GM10847 (cell line): ENCODE measurements around the gene YTHDF2.

Source experiments
- POLR2A ChIP-seq: IDR thresholded peaks from 2 replicates; pipeline ENCODE4 v1.6.1; 2011; ENCODE audit not compliant: insufficient read length; ENCODE audit errors: extremely low read depth

YTHDF2 gene

DNA sequence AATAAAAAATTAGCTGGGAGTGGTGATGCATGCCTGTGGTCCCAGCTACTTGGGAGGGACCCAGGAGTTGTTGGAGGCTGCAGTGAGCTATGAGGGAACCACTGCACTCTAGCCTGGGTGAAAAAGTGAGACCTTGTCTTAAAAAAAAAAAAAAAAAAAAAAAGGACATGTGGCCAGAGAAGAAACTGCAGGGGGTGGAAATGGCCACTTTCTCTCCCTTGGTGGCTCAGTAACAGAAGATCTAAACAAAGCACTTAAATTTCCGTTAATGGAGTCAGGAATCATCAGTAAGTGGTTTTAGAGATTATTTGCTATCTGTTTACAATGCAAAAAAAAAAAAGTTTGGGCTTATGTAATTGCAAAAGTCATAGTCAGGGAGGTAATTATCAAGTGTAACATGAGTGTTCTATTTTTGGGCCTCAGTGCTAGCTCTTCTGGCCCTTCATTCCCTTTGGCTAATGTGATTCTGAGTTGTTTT, 55.9 kb downstream of the YTHDF2 start:
- TF ChIP-seq POLR2A: no peak

DNA sequence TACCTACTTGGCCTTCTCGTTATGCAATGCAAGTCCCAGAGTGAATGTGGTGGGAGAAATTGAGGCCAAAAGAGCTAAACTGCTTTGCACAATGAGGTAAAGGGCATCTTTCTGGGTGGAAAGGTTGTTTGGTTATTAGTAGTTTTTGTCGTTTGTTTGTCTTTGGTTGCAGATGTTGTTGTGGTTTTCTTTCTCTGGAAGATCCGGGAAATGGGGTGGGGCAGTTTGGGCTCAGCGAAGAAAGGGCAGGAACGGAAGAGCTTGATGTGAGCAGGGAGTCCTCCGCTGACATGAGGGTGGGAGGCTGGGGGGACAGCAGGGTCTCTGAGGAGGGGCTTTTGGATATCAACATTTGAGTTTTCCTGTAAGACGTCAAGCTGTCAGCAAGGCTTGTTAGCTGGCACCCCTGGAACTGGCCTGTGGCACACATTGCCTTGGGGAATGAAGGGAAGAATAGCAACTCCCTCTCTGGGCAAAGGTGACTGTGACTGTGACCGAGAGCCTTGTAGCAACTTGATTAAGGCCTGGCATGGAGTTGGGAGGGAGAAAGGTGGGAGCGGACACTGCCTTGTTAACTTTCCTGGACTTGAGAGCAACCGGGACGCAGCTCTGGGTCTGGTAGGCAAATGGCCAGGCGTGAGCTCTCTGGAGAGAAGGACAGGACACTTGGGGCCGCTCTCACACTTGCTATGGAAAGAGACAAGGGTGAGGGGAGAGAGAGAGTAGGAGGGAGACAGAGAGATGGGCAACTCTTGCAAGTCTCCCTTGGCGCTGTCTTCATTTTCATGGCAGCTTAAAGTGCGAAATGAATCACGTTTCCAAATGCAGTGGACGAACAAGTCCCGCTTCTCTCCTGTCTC, 59.8 kb downstream of the YTHDF2 start:
- no peak for TF ChIP-seq POLR2A

DNA sequence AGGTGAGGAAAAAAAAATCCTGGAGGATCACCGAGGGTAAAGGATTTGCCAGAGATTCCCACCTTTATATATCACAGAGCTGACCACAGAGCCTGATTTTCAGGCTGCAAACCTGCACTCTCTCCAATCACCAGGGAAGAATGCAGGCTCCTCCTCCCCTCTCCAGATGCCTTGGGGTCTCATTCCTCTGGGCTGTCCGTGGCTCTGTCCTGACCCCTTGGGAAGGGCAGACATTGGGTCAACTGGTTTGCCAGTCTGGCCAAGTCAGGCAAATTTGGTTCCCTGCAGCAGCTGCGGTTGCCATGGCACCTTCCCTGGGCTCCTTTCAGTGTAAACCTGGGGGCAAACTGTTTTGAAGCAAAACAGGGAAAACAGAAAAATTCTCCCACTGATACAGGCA, 63.6 kb downstream of the YTHDF2 start:
- TF ChIP-seq POLR2A: no peak

DNA sequence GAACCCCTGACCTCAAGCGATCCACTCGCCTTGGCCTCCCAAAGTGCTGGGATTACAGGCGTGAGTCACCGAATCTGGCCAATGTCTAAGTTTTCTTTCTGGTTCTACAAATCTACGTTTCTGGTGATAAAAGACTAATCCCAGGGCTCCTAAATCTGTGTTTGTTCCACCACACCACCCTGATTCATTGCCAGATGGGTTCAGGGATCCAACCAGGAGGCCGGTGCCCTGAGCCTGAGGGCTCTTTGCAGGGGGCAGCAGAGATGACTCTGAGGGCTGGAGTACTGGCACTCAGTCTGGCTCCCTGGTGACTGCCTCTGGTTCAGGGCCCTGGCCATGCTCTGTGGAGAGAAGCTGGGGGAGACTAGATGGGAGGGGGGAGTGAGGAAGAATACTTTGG, 64.7 kb downstream of the YTHDF2 start:
- no peak for TF ChIP-seq POLR2A

DNA sequence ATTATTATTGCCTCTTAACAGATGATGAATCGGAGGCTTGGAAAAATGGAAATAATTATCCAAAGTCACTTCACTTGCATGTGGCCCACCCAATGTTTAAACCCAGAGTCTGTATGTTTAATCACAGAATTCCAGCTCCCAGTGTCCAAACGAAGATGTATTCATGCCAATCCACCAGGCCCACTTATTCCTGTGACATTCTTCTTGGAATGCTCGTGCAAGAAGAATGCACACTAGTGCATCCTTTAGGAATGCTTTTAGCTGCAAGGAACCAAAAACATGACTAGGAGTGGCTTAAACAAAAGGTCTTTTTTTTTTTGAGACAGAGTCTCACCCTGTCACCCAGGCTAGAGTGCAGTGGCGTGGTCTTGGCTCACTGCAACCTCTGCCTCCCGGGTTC, 66.3 kb downstream of the YTHDF2 start:
- TF ChIP-seq POLR2A: no peak

DNA sequence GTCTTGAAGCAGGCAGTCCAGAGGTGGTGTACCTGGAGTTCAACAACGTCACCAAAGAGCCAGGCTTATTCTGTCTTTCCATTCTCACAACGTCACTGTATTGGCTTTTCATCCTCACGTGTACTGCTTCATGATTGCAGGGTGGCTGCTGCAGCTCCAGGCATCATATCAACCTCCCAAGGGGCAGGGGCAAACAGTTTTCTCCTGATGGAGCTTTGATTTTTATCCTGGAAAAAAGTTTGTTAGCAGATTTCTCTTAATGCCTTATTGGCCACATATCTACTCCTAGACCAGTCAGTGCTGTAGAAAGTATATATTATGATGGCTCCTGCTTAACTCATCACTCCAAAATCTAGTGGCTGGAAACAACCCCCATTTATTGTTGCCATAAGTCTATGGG, 66.9 kb downstream of the YTHDF2 start:
- no peak for TF ChIP-seq POLR2A

DNA sequence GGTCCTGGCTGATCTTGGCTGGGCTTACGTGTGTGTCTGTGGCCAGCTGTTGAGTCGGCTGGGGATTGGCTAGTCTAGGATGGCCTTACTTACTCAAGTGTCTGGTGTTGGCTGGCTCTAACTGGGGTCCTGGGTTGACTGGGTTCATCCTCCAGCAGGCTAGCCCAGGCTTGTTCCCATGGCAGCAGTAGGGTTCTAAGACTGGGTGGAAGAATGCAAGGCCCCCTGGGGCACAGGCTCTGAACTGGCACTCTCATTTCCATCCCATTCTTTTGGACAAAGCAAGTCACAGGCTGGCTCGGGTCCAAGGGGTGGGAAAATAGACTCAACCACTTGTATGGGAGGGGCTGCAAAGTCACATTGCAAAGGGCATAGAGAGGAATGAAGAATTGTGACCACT, 67.3 kb downstream of the YTHDF2 start:
- TF ChIP-seq POLR2A: no peak

DNA sequence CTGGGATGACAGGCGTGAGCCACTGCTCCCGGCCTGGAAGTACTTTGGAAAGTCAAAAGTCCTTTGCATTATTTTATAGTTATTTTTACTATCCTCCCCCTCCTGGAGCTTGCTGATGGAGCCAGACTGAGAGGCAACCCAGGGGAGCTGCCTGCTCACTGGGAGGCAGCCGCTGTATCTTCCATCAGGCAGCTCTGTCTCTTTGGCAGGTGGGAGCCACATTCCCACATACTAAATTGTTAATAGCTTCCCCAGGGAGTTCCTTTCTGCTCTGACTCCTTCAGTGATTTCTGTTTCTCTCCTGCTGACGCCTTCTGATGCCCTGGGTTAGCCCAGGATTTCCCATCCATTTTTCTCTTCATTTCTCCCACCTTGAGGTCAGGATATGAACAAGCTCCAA, 70.3 kb downstream of the YTHDF2 start:
- TF ChIP-seq POLR2A: no peak

DNA sequence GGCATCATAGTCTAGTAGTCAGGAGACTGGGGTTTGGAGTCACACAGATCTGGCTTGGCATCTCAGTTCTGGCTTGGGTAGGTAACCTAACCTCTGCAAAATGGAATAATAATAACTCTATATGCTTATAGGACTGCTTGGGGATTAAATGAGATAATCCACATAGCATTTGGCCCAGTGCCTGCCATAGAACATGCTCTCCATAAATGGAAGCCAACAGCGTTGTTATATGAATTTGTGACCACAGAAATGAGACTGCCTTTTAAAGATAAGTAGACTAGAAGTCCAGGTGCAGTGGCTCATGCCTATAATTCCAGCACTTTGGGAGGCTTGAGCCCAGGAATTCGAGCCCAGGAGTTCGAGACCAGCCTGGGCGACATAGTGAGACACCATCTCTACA, 71.2 kb downstream of the YTHDF2 start:
- no peak for TF ChIP-seq POLR2A

DNA sequence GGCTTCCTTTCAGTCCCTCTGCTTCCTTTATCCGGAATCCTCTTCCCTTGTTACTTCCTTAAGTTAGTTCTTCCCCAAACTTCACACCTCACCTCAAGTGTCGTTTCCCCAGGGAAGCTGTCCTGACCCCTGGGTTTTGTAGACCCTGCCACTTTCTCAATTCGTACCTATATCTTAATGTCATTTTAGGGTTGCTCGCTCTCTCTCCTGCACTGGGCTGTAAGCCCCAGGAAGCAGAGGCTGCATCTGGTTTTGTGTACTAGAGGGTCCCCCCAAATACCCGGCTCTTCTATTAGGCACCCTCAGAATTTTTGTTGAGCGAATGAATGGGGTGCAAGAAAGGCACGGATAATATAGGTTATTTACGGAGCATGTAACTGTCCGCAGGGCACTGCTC, 74.6 kb downstream of the YTHDF2 start:
- TF ChIP-seq POLR2A: no peak

DNA sequence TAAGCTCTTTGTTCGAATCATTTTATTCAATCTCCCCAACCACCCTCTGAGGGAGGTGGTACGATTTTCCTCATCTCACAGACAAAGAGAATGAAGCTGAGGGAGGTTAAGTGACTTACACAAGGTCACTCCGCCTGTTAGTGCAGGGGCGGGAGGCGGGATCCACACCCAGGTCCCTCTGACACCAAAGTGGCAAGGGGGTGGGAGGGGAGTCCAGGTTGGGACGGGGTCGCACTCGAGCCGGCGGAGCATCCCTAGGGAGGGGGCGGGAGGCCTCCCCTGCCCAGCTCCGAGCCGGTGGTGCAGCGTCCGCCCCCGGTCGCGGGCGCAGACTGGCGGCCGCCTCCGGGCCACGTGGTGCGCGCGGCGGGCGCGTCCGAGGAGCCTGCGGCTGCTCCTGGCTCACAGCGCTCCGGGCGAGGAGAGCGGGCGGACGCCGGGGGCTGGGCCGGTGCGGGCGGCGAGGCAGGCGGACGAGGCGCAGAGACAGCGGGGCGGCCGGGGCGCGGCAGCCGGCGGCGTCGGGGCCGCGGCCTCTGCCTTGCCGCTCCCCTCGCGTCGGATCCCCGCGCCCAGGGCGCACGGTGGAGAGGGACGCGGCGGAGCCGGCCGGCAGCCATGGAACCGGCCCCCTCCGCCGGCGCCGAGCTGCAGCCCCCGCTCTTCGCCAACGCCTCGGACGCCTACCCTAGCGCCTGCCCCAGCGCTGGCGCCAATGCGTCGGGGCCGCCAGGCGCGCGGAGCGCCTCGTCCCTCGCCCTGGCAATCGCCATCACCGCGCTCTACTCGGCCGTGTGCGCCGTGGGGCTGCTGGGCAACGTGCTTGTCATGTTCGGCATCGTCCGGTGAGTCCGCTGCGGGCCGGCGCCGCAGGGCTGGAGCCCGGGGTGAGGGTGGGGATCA, 75.3 kb downstream of the YTHDF2 start, which contains the start of gene OPRD1:
TSS of gene OPRD1 (plus strand) at position 405 of the 903 bp plus-strand sequence. CDS start at position 619, 214 bp downstream.
- no peak for TF ChIP-seq POLR2A

DNA sequence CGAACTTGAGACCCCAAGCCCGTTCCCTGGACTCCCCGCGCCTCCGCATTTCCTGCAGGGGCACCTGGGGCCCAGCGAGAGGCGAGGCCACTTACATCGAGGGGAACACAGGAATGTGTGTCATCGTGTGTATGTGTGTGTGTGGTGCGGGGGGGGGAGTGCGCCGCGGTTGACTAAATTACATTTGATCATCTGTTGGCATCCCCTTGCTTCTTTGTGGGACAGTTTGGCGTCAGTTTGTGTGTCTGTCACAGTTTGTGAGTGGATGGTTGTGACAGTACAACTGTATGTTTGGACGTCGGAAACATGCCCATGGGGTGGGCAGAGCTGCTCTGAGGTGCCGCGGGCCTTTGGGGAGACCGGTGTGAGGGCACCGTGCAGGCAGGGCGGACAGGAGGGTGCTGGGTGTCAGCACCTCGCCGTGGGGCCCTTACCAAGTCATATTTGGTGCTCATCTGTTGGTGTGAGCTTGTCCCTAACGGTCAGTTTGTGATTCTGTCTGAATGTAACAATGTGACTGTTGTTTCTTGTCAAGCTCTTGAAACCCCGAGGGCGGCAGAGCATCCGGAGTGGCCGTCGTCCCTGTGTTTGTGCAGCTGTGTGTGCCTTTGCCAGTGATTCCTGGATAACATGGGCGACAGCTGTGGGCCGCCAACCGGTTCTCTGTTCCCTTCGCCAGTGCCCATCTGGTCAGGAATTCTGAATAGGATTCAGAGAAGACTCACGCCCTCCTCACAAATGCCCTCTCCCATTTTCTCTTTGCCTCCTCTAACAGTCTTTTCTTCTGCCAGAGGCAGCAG, 76.1 kb downstream of the YTHDF2 start:
- no peak for TF ChIP-seq POLR2A

DNA sequence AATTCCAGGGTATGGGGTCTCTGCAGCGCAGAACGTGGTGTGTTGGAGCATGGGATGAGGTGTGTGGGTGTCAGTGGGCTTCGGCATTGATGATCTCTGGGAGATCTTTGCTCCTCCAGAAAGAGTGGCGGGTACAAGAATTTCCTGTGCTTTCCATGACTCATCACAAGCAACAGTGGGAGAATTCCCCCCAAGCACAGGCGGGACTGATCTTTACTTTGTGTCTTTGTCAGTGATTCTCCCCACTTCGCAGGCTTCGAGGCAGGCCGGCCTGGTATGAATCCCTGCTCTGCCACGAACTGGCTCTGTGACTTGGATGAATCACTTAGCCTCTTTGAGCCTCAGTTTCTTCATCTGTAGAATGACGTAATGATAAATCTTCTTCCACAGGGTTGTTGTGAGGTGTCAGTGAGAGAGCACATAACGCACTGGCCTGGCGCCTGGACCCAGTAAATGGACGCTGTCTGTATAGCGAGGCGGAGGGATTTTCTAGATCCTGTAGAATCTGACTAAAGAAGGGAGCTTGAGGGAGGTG, 77.3 kb downstream of the YTHDF2 start:
- TF ChIP-seq POLR2A: no peak

DNA sequence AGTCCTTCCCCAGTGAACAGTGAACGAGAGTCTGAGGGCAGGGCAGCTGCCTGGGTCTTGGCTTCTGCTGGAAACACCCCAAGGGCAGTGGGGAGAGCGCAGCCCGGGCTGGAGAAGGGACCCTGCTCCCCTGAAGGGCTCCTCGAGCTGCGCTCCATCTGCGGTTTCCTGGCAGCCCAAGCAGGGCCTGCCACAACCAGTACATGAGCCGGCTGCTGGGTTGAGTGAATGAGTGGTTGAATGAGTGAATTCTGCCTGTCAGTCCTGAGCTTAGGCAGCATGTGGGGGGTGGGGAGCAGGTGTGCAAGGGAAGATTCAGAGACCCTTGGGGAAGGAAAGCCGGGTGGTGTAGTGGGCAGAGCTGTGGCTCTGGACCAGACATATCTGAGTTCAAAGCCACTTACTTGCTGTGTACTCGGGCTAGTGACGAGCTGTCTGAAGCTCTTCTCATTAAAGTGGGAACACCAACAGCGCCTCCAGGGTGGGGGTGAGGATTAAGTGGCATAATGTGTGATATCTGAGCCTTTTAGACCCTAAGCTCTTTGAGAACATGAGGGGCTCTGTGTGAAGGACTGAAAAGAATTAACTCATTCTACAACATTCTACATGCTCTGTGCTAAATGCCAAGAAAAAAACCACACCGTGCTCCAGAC, 78.9 kb downstream of the YTHDF2 start:
- no peak for TF ChIP-seq POLR2A
